ENCODE measurements around the gene RASGRF2.

Gene RASGRF2

DNA sequence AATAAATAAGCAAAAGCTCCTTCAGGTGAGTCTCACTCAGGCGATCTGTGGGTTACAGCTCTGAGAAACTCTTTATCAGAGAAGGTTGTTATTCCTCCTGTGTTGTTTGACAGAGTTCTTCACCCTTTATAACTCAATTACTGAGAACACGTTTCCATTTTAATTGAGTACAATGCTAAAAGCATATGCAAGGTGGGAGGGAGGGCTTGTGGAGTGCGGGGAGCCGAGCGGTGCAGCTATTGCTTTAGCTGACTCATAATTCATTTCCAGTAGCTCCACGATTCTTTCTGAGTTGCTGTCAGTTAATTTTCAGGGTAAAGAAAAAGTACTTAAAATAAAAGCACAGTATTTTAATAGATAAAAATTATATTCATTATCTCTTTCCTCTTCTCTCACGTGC, 168.3 kb downstream of the RASGRF2 start:
- no peak for DNase-seq
- H3K27ac ChIP-seq = no peak overlapping the region
- H3K27me3 ChIP-seq (replicated peaks) = no peaks in the 10 kb centered on the region
- H3K36me3 ChIP-seq (replicated peaks) = no peaks in the 10 kb centered on the region
- H3K4me3 ChIP-seq (ENCODE audit: low read depth, low read length) = no peak overlapping the region
- TF ChIP-seq, protein P1, sequence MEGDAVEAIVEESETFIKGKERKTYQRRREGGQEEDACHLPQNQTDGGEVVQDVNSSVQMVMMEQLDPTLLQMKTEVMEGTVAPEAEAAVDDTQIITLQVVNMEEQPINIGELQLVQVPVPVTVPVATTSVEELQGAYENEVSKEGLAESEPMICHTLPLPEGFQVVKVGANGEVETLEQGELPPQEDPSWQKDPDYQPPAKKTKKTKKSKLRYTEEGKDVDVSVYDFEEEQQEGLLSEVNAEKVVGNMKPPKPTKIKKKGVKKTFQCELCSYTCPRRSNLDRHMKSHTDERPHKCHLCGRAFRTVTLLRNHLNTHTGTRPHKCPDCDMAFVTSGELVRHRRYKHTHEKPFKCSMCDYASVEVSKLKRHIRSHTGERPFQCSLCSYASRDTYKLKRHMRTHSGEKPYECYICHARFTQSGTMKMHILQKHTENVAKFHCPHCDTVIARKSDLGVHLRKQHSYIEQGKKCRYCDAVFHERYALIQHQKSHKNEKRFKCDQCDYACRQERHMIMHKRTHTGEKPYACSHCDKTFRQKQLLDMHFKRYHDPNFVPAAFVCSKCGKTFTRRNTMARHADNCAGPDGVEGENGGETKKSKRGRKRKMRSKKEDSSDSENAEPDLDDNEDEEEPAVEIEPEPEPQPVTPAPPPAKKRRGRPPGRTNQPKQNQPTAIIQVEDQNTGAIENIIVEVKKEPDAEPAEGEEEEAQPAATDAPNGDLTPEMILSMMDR (IDR thresholded peaks at IDR 0.05; ENCODE audit: low read depth, low read length, missing control alignments) = no peak
- in situ Hi-C loops (cut with HindIII; ENCODE audit: low pct_ligation_motif_present, low sequenced_read_pairs) = no loop called here

DNA sequence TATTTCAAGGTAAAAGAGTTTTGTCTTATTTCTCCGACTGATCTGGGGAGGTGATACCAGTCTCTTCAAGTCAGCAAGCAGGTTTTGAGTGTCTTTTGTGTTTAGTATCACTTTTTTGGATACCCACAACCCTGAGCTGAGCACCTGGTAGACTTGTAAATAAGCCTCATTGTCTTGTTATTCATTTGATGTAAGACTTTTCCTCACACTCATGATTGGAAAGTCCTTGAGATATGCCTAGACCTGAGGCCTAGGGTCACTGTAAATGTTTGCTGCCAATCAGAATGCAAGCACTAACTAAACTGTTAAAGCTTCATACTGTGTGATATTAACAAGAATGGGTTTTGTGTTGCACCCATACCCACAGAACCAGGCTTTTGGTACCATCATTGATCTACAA, 172.2 kb downstream of the RASGRF2 start:
- Histone ChIP-seq H3K4me3 (ENCODE audit: low read depth, low read length) (no peak overlapping the region), H3K27me3 (replicated peaks) (no peaks in the 10 kb centered on the region), H3K36me3 (replicated peaks) (no peaks in the 10 kb centered on the region), H3K27ac (no peak overlapping the region)
- in situ Hi-C loops (cut with HindIII; ENCODE audit: low pct_ligation_motif_present, low sequenced_read_pairs) = no loop called here
- DNase-seq = no peak
- TF ChIP-seq, protein P1 (IDR thresholded peaks at IDR 0.05; ENCODE audit: low read depth, low read length, missing control alignments) = no peak

DNA sequence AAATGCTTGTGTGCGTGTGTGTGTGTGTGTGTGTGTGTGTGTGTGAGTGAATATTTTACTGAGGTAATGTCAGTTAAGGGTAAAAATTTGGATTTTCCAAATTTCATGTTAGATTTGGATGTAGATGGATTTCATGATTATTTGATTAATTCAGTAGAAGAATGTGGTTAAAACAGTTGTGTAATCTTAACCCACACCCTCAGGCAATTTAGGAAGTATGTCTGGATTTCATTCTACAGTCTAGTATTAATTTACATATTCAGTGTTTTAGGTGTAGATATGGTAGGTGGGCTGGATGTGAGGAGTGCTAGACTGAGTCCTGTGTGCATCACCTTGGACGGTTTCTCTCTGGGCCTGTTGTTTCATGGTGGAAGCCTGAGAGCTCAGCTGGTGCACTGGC, 173.9 kb downstream of the RASGRF2 start:
- H3K4me3 ChIP-seq (ENCODE audit: low read depth, low read length) = no peak overlapping the region
- in situ Hi-C loops (cut with HindIII; ENCODE audit: low pct_ligation_motif_present, low sequenced_read_pairs) = no loop called here

DNA sequence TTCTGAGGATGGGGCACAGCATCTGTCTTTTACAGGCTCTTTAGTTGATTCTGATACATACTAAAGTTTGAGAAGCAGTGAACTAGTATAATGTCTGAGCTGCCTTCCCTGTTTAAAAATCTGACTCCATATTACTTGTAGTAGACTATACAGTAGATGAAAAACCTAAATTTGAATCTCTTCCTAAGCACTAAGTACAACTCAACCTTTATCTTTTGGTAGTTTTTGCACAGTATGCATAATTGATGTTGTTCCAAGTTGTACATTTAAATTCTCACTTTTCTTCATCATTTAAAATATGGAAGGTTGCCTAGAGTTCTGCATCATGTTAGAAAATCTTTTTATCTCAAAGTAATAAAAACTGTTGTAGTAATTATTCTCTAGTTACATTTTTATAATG, 174.4 kb downstream of the RASGRF2 start:
- TF ChIP-seq, protein P1 (IDR thresholded peaks at IDR 0.05; ENCODE audit: low read depth, low read length, missing control alignments) = no peak
- H3K27ac ChIP-seq = no peak overlapping the region
- in situ Hi-C loops (cut with HindIII; ENCODE audit: low pct_ligation_motif_present, low sequenced_read_pairs) = no loop called here
- H3K4me3 ChIP-seq (ENCODE audit: low read depth, low read length) = no peak overlapping the region
- DNase-seq = no peak
- H3K27me3 ChIP-seq (replicated peaks) = no peaks in the 10 kb centered on the region
- no peaks in the 10 kb centered on the region for H3K36me3 ChIP-seq (replicated peaks)

More for the DNA sequence above, 173.9 kb downstream of the RASGRF2 start:
- H3K27me3 ChIP-seq (replicated peaks) = no peaks in the 10 kb centered on the region
- TF ChIP-seq, protein P1 (IDR thresholded peaks at IDR 0.05; ENCODE audit: low read depth, low read length, missing control alignments) = no peak
- DNase-seq = no peak
- H3K36me3 ChIP-seq (replicated peaks) = no peaks in the 10 kb centered on the region
- no peak overlapping the region for H3K27ac ChIP-seq

DNA sequence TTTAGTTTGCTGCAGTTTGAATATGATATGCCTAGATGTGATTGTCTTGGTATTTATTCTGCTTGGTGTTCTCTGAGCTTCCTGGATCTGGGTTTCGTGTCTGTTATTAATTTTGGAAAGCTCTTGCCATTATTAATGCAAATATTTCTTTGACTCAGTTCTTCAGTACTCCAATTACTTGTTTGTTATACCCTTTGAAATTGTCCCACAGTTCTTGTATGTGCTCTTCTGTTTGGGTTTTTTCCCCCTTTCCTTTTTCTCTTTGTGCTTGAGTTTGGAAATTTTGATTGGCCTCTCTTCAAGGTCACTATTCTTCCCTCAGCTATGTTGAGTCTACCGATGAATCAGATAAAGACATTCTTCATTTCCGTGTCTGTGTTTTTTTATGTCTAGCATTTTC, 176.4 kb downstream of the RASGRF2 start:
- no peak overlapping the region for H3K27ac ChIP-seq
- TF ChIP-seq, protein P1 (IDR thresholded peaks at IDR 0.05; ENCODE audit: low read depth, low read length, missing control alignments) = no peak
- in situ Hi-C loops (cut with HindIII; ENCODE audit: low pct_ligation_motif_present, low sequenced_read_pairs) = no loop called here
- H3K4me3 ChIP-seq (ENCODE audit: low read depth, low read length) = no peak overlapping the region
- H3K27me3 ChIP-seq (replicated peaks) = no peaks in the 10 kb centered on the region
- H3K36me3 ChIP-seq (replicated peaks) = no peaks in the 10 kb centered on the region
- DNase-seq = no peak

DNA sequence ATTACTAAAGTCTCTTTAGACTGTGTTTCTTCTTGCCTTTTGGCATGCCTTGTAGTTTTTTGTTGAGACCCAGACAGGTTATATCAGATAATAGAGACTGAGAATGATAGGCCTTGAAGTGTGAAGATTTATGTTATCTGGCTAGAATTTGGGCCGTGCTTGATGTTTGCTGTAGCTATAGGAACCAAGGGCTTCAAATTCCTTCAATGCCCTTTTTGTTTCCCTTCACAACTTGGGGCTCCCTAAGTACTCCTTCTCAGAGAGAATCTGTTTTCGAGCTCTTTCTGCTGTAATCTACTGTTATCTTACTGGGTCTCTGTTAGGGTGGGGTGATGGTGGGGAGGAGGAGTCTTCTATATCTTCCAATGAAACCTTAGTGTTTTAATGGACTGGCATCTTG, 177.7 kb downstream of the RASGRF2 start:
- no peak overlapping the region for H3K27ac ChIP-seq
- no peak for DNase-seq
- TF ChIP-seq, protein P1 (IDR thresholded peaks at IDR 0.05; ENCODE audit: low read depth, low read length, missing control alignments) = no peak
- no peaks in the 10 kb centered on the region for H3K27me3 ChIP-seq (replicated peaks)
- in situ Hi-C loops (cut with HindIII; ENCODE audit: low pct_ligation_motif_present, low sequenced_read_pairs) = no loop called here
- no peak overlapping the region for H3K4me3 ChIP-seq (ENCODE audit: low read depth, low read length)
- no peaks in the 10 kb centered on the region for H3K36me3 ChIP-seq (replicated peaks)

Data from brain microvascular endothelial cell (primary cell).